ENCODE measurements around the gene EDN2.

The EDN2 gene

GRCh38 chr1:41528726-41529605, 44.5 kb upstream of the EDN2 start:
- DNase-seq (ENCODE audit: low read depth in 1 of 2, low spot score in 1 of 2), result no peak
- no peak for TF ChIP-seq CTCF (IDR thresholded peaks at IDR 0.05; ENCODE audit: insufficient read depth, low read length)
- no peak for TF ChIP-seq GABPA (IDR thresholded peaks at IDR 0.05; ENCODE audit: low read depth)
- no peak for TF ChIP-seq POLR2AphosphoS5 (IDR thresholded peaks at IDR 0.05; ENCODE audit: low read depth)
- no peak for TF ChIP-seq SPI1 (IDR thresholded peaks at IDR 0.05; ENCODE audit: borderline replicate concordance, low read depth)
- no peak for TF ChIP-seq REST (IDR thresholded peaks at IDR 0.05; ENCODE audit: insufficient replicate concordance, low read depth)
- H3K27ac ChIP-seq (replicated peaks), result no peak overlapping the region

GRCh38 chr1:41528106-41528505, 43.6 kb upstream of the EDN2 start:
- no peaks in the 10 kb centered on the region for H3K27me3 ChIP-seq (ENCODE audit: insufficient read depth, poor library complexity, severe bottlenecking)
- H3K27ac ChIP-seq (replicated peaks), result no peak overlapping the region
- no peak overlapping the region for H3K4me3 ChIP-seq (replicated peaks; ENCODE audit: insufficient read depth, low read length)
- DNase-seq (ENCODE audit: low read depth in 1 of 2, low spot score in 1 of 2), result no peak
- TF ChIP-seq POLR2AphosphoS5 (IDR thresholded peaks at IDR 0.05; ENCODE audit: low read depth) (no peak), GABPA (IDR thresholded peaks at IDR 0.05; ENCODE audit: low read depth) (no peak), CTCF (IDR thresholded peaks at IDR 0.05; ENCODE audit: insufficient read depth, low read length) (no peak), SPI1 (IDR thresholded peaks at IDR 0.05; ENCODE audit: borderline replicate concordance, low read depth) (no peak), REST (IDR thresholded peaks at IDR 0.05; ENCODE audit: insufficient replicate concordance, low read depth) (no peak)

More at GRCh38 chr1:41528726-41529605, 44.5 kb upstream of the EDN2 start:
- no peak overlapping the region for H3K4me3 ChIP-seq (replicated peaks; ENCODE audit: insufficient read depth, low read length)
- no peaks in the 10 kb centered on the region for H3K27me3 ChIP-seq (ENCODE audit: insufficient read depth, poor library complexity, severe bottlenecking)

DNA sequence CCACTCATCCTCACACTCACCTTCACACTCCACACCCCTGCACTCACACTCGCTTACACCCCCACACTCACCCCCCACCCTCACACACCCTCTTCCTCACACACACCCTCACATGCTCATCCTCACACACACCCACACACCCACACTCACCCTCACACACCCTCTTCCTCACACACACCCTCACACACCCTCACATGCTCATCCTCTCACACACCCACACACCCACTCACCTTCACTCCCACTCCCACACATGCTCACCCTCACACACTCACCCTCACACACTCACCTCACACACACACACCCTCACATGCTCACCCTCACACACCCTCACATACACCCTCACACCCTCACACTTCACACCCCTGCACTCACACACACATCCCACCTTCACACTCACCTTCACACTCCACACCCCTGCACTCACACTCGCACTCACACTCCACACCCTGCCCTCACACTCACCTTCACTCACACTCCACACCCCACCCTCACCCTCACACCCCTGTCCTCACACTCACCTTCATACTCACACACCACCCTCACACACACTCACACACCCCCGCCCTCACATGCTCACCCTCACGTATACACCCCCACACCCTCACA, 42.6 kb upstream of the EDN2 start:
- Histone ChIP-seq H3K27me3 (ENCODE audit: insufficient read depth, poor library complexity, severe bottlenecking) (no peaks in the 10 kb centered on the region), H3K27ac (replicated peaks) (no peak overlapping the region), H3K4me3 (replicated peaks; ENCODE audit: insufficient read depth, low read length) (no peak overlapping the region)
- TF ChIP-seq SPI1 (IDR thresholded peaks at IDR 0.05; ENCODE audit: borderline replicate concordance, low read depth) (no peak), POLR2AphosphoS5 (IDR thresholded peaks at IDR 0.05; ENCODE audit: low read depth) (no peak)
- DNase-seq (ENCODE audit: low read depth in 1 of 2, low spot score in 1 of 2), result no peak

DNA sequence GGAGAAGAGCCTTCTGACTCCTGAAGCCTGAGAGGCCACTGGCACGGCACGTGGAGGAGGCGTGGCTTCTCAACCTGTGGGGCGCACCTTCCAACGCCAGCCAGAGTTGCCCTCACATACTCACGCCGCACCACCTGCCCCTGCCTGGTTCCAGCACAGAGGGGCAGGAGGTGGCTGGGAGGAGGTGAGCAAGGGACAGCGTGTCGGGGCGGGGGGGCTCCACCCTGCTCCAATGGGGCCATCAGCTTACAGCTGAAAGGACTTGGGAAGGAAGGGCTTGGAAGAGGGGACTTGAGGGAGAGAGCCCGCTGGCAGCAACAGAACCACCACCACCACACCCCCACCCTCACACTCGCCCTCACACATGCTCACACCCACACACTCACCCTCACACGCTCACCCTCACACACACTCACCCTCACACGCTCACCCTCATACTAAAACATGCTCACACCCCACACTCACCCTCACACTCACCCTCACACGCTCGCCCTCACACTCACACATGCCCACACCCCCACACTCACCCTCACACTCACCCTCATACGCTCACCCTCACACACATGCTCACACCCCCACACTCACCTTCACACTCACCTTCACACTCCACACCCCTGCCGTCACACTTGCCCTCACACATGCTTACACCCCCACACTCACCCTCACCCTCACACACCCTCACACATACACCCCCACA, 41.6 kb upstream of the EDN2 start:
- TF ChIP-seq CTCF (IDR thresholded peaks at IDR 0.05; ENCODE audit: insufficient read depth, low read length) (no peak), GABPA (IDR thresholded peaks at IDR 0.05; ENCODE audit: low read depth) (no peak), SPI1 (IDR thresholded peaks at IDR 0.05; ENCODE audit: borderline replicate concordance, low read depth) (no peak), REST (IDR thresholded peaks at IDR 0.05; ENCODE audit: insufficient replicate concordance, low read depth) (no peak), POLR2AphosphoS5 (IDR thresholded peaks at IDR 0.05; ENCODE audit: low read depth) (no peak)
- no peak for DNase-seq (ENCODE audit: low read depth in 1 of 2, low spot score in 1 of 2)
- no peak overlapping the region for H3K27ac ChIP-seq (replicated peaks)
- no peaks in the 10 kb centered on the region for H3K27me3 ChIP-seq (ENCODE audit: insufficient read depth, poor library complexity, severe bottlenecking)
- H3K4me3 ChIP-seq (replicated peaks; ENCODE audit: insufficient read depth, low read length), result no peak overlapping the region

Data from HL-60 (cell line).